Testis (tissue), 2 donors: ENCODE measurements around the gene SLC9B2.
A peak's percentile ranks its signal among the peaks of the same experiment; 100 is the strongest.

Experiments
- CTCF ChIP-seq, 3 experiments: fragments of 450-650 bp in 2 of 3; fragments of 200-600 bp in 1 of 3; sonication (generic) in 1 of 3; IDR thresholded peaks; one replicate each; pipeline ENCODE4 v1.5.1; 2016 to 2019; ENCODE audit warnings: antibody characterized with exemption in 3 of 3, mild to moderate bottlenecking in 2 of 3, moderate library complexity in 1 of 3
- POLR2A ChIP-seq: fragments of 450-650 bp; IDR thresholded peaks from one replicate; pipeline ENCODE4 v1.6.1; 2017; ENCODE audit warnings: antibody characterized with exemption, mild to moderate bottlenecking, moderate library complexity

GRCh38 chr4:103032574-103032973 is 44.0 kb downstream of the SLC9B2 start:
- TF ChIP-seq POLR2A (no peak), CTCF (IDR thresholded peaks at IDR 0.05) (peak in 1 of 3 experiments; percentile 19)
